UCSD-AML1 (cell line): ENCODE results near the gene FHOD1.
A peak's percentile ranks its signal among the peaks of the same experiment; 100 is the strongest.

ENCODE experiments used
- DNase-seq: peaks from one replicate; lab custom pipeline; 2025; ENCODE audit not compliant: unreplicated experiment; lab: John Stamatoyannopoulos, UW

The FHOD1 gene

GRCh38 chr16:67247192-67248072 is at the start of gene FHOD1:
Gene FHOD1, minus strand, starts transcription at chr16:67247481. Its CDS starts 71 bp downstream, at chr16:67247410.
- DNase-seq = peak; percentile 98

- no peak for DNase-seq
These were observed 49.1 kb upstream of the FHOD1 start for GRCh38 chr16:67296420-67296819.

DNA sequence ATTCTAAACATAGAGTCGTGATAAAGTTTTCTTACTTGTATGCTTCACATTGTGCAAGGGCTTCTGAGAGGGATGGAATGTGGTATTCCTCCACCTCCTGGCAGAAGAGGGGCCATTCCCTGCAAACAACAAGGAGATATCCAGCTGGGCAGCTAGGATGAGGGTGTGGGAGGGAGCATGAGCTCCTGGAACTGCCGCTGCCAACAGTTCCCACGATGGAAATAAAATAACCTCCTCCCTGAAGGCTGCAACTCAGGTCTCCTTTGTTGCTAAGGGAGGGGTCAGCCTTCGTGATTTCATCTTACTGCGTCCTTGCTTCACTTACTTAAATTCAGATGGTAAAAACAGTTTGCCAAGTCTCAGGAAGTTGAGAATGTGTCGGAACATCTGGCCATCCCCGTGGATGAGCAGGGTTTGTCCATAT is 47.7 kb upstream of the FHOD1 start:
- no peak for DNase-seq

DNA sequence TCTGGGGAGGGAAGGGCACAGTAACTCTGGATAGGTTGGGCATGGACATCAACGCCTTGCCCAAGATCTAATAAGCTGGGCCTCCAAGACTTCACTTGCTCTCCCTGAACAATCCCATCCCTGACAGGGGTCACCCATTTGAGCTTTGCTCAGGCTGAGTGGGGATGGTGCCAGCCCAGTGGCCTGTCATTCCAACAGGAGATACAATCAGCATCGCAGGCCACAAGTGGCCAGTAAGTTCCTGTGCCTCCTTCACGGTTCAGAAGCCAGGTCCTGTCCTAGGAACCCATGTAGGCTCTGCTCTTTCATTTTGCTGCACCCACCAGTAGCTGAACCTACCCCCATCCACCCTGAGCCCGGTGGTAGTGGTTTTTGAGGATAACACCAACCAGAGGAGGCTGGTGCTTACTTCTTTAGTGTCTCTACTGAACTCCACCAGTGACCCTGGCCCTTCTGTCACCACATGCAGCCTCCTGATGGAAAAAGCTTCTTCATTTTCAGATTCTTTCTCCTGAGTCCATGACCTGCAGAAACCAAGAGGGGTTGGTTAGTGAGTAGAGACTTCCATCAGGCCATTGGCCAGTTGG is 47.0 kb upstream of the FHOD1 start:
- no peak for DNase-seq

DNA sequence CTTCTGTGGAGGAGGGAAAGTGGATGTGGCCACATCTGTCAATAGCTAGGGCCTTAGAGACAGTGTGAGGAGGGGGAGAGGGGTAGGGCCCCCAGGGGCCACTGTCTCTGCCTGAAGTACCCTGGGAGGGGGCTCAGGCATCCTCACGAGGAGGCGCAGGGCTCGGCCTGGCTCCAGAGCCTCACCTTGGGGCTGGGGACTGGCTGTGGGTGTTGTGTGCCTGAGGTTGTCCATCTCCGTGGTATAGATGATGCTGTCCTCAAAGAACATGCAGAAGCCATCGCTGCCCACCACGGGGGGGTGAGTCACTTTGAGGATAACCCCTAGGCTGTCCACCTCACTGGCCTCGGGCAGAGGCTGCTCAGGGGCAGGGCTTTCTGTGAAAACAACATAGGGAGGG is 44.2 kb upstream of the FHOD1 start:
- no peak for DNase-seq

DNA sequence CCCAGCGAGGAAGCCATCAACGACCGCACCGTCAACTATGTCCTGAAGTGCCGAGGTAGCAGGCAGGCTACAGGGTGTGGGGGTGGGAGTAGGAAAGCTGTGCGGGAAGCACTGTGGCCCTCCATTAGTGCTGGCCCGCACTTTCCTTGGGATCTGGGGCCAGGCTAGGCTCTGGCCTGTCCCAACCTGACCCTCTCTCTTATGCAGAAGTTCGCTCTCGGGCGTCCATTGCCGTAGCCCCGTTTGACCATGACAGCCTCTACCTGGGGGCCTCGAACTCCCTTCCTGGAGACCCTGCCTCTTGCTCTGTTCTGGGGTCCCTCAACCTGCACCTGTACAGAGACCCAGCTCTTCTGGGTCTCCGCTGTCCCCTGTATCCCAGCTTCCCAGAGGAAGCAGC is 40.7 kb upstream of the FHOD1 start:
- DNase-seq = no peak

DNA sequence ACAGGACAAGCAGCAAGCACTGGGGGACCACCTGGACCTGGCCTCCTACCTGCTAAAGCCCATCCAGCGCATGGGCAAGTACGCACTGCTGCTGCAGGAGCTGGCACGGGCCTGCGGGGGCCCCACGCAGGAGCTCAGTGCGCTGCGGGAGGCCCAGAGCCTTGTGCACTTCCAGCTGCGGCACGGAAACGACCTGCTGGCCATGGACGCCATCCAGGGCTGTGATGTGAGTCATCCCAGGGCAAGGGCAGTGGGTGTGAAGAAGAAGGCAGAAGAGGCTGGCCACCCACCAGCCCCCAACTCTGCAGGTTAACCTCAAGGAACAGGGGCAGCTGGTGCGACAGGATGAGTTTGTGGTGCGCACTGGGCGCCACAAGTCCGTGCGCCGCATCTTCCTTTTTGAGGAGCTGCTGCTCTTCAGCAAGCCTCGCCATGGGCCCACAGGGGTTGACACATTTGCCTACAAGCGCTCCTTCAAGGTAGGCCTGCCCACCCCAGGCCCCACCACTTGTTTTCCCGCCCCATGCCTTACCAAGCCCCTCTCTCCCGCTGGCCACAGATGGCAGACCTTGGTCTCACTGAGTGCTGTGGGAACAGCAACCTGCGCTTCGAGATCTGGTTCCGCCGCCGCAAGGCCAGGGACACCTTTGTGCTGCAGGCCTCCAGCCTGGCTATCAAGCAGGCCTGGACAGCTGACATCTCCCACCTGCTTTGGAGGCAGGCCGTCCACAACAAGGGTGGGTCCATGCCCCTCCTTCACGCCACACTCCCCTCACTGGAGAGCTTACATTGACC is 39.4 kb upstream of the FHOD1 start:
- DNase-seq = no peak

- no peak for DNase-seq
These were observed 37.7 kb upstream of the FHOD1 start for GRCh38 chr16:67284699-67285646.

DNA sequence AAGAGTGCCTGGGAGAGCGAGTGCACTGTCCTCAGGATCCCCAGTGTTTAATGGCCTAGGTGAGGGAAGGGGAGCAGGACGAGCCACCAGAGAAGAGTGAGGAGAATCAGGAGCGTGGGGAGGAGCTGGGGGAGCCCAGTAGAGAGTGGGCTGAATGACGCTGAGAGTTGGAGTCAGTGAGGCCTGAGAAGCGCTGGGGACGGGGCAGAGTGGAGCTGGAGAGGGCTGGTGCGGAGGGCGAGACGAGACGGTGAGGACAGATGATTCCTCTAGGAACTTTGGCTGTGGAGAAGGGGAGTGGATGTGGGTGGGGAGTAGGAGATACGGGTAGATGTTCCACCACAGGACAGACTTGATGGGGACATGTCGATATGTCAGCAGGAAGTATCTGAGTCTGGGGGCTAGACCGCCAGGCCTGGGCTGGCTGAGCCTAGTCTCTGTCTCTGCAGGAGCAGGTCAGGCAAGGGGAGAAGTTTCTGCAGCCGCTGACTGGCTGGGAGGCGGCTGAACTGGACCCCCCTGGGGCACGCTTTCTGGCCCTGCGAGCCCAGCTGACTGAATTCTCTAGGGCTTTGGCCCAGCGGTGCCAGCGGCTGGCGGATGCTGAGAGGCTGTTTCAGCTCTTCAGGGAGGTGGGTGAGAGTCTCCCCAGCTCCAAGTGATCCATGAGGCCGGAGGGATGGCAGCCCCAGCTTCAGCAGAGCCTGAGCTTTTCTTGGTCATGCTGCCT is 36.7 kb upstream of the FHOD1 start:
- no peak for DNase-seq

DNA sequence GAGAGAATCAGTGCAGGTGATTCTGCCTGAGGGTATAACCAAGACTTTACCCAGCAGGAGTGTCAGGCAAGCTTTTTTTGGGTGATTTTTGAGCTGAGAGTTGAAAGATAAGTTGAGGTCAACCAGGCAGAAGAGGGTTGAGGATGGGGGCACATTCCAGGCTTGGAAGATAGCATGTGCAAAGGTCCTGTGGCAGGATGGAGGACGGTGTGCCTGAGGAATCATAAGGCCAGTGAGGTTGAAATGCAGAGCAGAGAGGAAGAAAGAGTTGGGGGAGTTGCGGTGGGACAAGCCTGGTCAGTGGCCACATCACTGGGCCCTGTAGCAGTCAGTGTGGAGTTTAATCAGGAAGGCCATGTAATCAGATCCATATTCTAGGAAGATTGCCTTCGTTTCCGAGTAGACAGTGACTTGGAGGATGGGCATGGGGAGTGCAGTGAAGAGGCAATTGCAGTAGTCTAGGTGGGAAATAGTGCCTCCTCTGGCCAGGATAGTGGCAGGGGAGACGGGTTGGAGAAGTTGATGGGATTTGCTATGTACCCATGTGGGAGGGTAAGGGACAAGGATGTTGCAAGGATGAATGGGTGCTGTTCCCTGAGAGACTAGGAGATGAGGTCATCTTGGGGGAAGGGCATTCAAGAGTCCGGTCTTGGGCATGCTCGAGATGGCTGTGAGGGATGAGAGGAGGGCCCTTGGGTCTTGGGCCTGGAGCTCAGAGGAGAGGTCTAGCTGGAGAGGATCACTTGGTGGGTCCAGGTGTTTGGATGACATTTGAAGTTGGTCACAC is 36.0 kb upstream of the FHOD1 start:
- no peak for DNase-seq

GRCh38 chr16:67282447-67282805 is 35.1 kb upstream of the FHOD1 start:
- DNase-seq = no peak

DNA sequence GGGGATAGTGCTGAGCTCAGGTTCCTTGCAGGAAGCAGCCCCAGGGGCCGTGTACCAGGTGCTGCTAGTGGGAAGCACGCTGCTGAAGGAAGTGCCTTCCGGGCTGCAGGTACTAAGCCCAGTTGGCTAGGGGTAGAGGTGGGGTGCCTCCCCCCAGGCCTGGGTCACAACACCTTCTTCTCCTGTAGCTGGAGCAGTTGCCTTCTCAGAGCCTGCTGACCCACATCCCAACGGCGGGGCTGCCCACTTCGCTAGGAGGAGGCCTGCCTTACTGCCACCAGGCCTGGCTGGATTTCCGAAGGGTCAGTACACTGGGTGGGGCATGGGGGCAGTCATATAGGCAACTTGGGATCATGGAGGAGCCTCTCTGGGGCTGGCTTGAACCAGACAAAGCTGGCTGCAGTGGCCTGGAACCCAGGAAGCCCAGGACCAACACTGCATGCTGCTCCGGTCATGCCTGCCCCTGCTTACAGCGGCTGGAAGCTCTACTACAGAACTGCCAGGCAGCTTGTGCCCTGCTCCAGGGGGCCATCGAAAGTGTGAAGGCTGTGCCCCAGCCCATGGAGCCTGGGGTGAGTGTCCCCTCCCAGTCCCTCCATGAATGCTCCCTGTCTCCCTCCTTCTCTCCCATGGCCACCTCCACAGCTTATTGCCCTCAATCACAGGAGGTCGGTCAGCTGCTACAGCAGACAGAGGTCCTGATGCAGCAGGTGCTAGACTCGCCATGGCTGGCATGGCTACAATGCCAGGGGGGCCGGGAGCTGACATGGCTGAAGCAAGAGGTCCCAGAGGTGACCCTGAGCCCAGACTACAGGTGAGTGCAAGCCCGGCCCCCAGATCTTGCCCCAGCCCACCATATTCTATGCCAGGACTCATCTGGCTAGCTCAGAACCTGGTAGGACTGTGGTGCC is 34.5 kb upstream of the FHOD1 start:
- no peak for DNase-seq

GRCh38 chr16:67280090-67281015 is 33.1 kb upstream of the FHOD1 start:
- no peak for DNase-seq

- peak; percentile 87 for DNase-seq
These were observed 32.2 kb upstream of the FHOD1 start, which contains the start of gene PLEKHG4 for GRCh38 chr16:67279296-67280089. Gene PLEKHG4, plus strand, starts transcription at chr16:67279532. Its CDS starts 513 bp downstream, at chr16:67280045.

GRCh38 chr16:67278773-67279295 is 31.6 kb upstream of the FHOD1 start:
- DNase-seq = peak; percentile 75
